Kidney epithelial cell (primary cell): ENCODE data around the gene ZBTB48. TPM values are rescaled to one million over a fixed set of nuclear protein-coding genes. Genes with fewer than 3 reads are reported as not detected.

Experiments used
- DNase-seq: peaks from one replicate; pipeline ENCODE4 v3.0.0-alpha.2; 2010; ENCODE audit warnings: low read depth
- H3K27me3 ChIP-seq: 2 replicates; pipeline ENCODE4 v1.6.0; 2011; ENCODE audit warnings: low read length; ENCODE audit not compliant: control insufficient read depth, insufficient read depth
- H3K36me3 ChIP-seq: 2 replicates; pipeline ENCODE4 v1.5.1; 2011; ENCODE audit warnings: low read length; ENCODE audit not compliant: control insufficient read depth, insufficient read depth
- H3K4me3 ChIP-seq: 2 replicates; pipeline ENCODE4 v1.5.1; 2011; ENCODE audit warnings: low read depth, mild to moderate bottlenecking, control low read depth, low read length
- CTCF ChIP-seq: IDR thresholded peaks from 2 replicates; pipeline ENCODE4 v1.5.1; 2011; ENCODE audit warnings: mild to moderate bottlenecking, moderate library complexity, low read length, control low read depth, inconsistent platforms; ENCODE audit not compliant: insufficient read depth, poor library complexity, severe bottlenecking
- total RNA-seq: library from RNA; depleted of rRNA; stranded (reverse); fragments of >200 nt; gene quantifications from 2 replicates; pipeline ENCODE4 v1.2.3, GENCODE V29; 2015

ZBTB48 gene
- total RNA-seq: 14.2 and 18.9 TPM in 2 replicates

GRCh38 chr1:6579374-6580118, at the start of gene ZBTB48:
TSS of gene ZBTB48 (plus strand) at chr1:6579994. CDS start at chr1:6580610, 616 bp downstream.
- H3K4me3 ChIP-seq: peak within 1 kb of the TSS; percentile 96
- no peaks in the 10 kb centered on the region for H3K36me3 ChIP-seq
- peak; percentile 83 for DNase-seq
- no peaks in the 10 kb centered on the region for H3K27me3 ChIP-seq
- no peak for TF ChIP-seq CTCF

- no peak overlapping the region for H3K4me3 ChIP-seq
- DNase-seq: no peak
- no peak for TF ChIP-seq CTCF
- H3K36me3 ChIP-seq: peaks cover 6% of the 10 kb centered on the region
- H3K27me3 ChIP-seq: no peaks in the 10 kb centered on the region
Observed at GRCh38 chr1:6530504-6531160, 49.2 kb upstream of the ZBTB48 start.

- Histone ChIP-seq H3K27me3 (no peaks in the 10 kb centered on the region), H3K4me3 (no peak overlapping the region), H3K36me3 (peaks cover 4% of the 10 kb centered on the region)
- no peak for DNase-seq
- no peak for TF ChIP-seq CTCF
Observed at GRCh38 chr1:6531996-6532395, 47.8 kb upstream of the ZBTB48 start.

- Histone ChIP-seq H3K27me3 (no peaks in the 10 kb centered on the region), H3K36me3 (peaks cover 4% of the 10 kb centered on the region), H3K4me3 (no peak overlapping the region)
- no peak for DNase-seq
- no peak for TF ChIP-seq CTCF
Observed at GRCh38 chr1:6534248-6534822, 45.5 kb upstream of the ZBTB48 start.

- H3K36me3 ChIP-seq: peaks cover 4% of the 10 kb centered on the region
- DNase-seq: no peak
- H3K4me3 ChIP-seq: no peak overlapping the region
- no peaks in the 10 kb centered on the region for H3K27me3 ChIP-seq
- no peak for TF ChIP-seq CTCF
Observed at GRCh38 chr1:6535214-6535613, 44.6 kb upstream of the ZBTB48 start.

GRCh38 chr1:6536291-6536690, 43.5 kb upstream of the ZBTB48 start:
- Histone ChIP-seq H3K36me3 (peaks cover 4% of the 10 kb centered on the region), H3K27me3 (no peaks in the 10 kb centered on the region), H3K4me3 (no peak overlapping the region)
- DNase-seq: no peak
- no peak for TF ChIP-seq CTCF
